ENCODE results near the gene ELMO3.

- no peak for TF ChIP-seq POLR2A (IDR thresholded peaks at IDR 0.05; ENCODE audit: low read depth, low read length)
- TF ChIP-seq CTCF (conservative IDR thresholded peaks at IDR 0.05; ENCODE audit: low read depth, low read length), result no peak
- TF ChIP-seq CHD1 (IDR thresholded peaks at IDR 0.05; ENCODE audit: low read depth, low read length), result no peak
- TF ChIP-seq NFE2L2 (IDR thresholded peaks at IDR 0.05; ENCODE audit: low read depth, low read length), result no peak
- TF ChIP-seq, protein P1, sequence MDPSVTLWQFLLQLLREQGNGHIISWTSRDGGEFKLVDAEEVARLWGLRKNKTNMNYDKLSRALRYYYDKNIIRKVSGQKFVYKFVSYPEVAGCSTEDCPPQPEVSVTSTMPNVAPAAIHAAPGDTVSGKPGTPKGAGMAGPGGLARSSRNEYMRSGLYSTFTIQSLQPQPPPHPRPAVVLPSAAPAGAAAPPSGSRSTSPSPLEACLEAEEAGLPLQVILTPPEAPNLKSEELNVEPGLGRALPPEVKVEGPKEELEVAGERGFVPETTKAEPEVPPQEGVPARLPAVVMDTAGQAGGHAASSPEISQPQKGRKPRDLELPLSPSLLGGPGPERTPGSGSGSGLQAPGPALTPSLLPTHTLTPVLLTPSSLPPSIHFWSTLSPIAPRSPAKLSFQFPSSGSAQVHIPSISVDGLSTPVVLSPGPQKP (IDR thresholded peaks at IDR 0.05; ENCODE audit: borderline replicate concordance, low read depth, low read length), result no peak
- no peak for TF ChIP-seq CEBPB (IDR thresholded peaks at IDR 0.05; ENCODE audit: low read depth, low read length)
- TF ChIP-seq SMC3 (IDR thresholded peaks at IDR 0.05; ENCODE audit: low read depth, low read length), result no peak
- TF ChIP-seq RCOR1 (IDR thresholded peaks at IDR 0.05; ENCODE audit: insufficient replicate concordance, low read length), result no peak
- no peak for TF ChIP-seq RFX5 (IDR thresholded peaks at IDR 0.05; ENCODE audit: low read depth, low read length)
- no peak for TF ChIP-seq MXI1 (IDR thresholded peaks at IDR 0.05; ENCODE audit: borderline replicate concordance, low read depth, low read length)
- TF ChIP-seq MAZ (IDR thresholded peaks at IDR 0.05; ENCODE audit: borderline replicate concordance, low read depth, low read length), result no peak
- TF ChIP-seq MAFK (IDR thresholded peaks at IDR 0.05; ENCODE audit: low read depth, low read length), result no peak
- no peak for TF ChIP-seq RAD21 (IDR thresholded peaks at IDR 0.05; ENCODE audit: low read length)
- TF ChIP-seq FOS (IDR thresholded peaks at IDR 0.05; ENCODE audit: low read depth, low read length), result no peak
Measured at GRCh38 chr16:67164599-67165061, 34.3 kb upstream of the ELMO3 start, which contains the start of gene HSF4.

Measured in IMR-90 (cell line).